ENCODE data around the gene COMT. TPM values are rescaled to one million over a fixed set of nuclear protein-coding genes. Genes with fewer than 3 reads are reported as not detected.

The COMT gene
- total and polyA plus RNA-seq, 9 of the 15 experiments (the other 6 are each of a cell fraction or from before 2014, with no cell fraction given) = 12.5 to 351 (median 155) TPM

DNA sequence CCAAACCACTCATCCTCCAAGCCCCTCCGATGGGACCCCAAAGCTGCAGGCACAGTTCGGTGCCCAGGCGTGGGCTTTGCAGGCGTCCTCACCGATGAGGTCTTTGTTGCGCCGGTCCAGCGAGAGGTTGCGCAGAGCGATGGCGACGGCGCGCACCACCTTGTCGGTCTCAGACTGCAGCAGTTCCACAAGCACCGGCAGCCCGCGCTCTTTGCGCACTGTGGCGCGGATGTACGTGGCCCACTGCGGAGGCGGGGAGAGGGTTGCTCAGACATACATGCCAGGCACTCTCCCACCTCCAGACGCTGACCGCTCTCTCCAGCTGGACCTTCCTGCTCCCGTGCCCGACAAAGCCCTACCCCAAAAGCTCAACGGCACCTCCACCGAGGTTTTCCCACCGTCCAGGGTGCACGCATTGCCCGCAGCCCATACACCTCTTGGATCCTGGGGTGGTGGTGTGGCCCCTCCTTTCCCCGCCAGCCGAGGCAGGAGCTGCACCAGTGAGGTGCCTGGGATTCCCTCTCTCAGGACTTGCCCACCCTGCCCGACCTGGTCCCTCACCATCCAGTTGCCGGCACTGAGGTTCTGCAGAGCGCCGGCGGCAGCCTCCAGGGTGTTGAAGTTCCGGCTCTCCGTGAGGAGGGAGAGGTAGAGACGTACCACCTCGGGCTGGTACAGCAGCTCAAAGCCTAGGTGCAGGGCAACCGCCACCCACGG lies 32.1 kb downstream of the COMT start (continued):
- TF ChIP-seq, protein P1, sequence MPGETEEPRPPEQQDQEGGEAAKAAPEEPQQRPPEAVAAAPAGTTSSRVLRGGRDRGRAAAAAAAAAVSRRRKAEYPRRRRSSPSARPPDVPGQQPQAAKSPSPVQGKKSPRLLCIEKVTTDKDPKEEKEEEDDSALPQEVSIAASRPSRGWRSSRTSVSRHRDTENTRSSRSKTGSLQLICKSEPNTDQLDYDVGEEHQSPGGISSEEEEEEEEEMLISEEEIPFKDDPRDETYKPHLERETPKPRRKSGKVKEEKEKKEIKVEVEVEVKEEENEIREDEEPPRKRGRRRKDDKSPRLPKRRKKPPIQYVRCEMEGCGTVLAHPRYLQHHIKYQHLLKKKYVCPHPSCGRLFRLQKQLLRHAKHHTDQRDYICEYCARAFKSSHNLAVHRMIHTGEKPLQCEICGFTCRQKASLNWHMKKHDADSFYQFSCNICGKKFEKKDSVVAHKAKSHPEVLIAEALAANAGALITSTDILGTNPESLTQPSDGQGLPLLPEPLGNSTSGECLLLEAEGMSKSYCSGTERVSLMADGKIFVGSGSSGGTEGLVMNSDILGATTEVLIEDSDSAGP (CRISPR knock-in tag; IDR thresholded peaks at IDR 0.05) = no peak
- TF ChIP-seq, protein P2, sequence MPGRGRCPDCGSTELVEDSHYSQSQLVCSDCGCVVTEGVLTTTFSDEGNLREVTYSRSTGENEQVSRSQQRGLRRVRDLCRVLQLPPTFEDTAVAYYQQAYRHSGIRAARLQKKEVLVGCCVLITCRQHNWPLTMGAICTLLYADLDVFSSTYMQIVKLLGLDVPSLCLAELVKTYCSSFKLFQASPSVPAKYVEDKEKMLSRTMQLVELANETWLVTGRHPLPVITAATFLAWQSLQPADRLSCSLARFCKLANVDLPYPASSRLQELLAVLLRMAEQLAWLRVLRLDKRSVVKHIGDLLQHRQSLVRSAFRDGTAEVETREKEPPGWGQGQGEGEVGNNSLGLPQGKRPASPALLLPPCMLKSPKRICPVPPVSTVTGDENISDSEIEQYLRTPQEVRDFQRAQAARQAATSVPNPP (IDR thresholded peaks at IDR 0.05; ENCODE audit: borderline replicate concordance, insufficient read depth, insufficient read length) = no peak
- TF ChIP-seq, protein P3, sequence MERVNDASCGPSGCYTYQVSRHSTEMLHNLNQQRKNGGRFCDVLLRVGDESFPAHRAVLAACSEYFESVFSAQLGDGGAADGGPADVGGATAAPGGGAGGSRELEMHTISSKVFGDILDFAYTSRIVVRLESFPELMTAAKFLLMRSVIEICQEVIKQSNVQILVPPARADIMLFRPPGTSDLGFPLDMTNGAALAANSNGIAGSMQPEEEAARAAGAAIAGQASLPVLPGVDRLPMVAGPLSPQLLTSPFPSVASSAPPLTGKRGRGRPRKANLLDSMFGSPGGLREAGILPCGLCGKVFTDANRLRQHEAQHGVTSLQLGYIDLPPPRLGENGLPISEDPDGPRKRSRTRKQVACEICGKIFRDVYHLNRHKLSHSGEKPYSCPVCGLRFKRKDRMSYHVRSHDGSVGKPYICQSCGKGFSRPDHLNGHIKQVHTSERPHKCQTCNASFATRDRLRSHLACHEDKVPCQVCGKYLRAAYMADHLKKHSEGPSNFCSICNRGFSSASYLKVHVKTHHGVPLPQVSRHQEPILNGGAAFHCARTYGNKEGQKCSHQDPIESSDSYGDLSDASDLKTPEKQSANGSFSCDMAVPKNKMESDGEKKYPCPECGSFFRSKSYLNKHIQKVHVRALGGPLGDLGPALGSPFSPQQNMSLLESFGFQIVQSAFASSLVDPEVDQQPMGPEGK (CRISPR knock-in tag; IDR thresholded peaks at IDR 0.05; ENCODE audit: borderline replicate concordance) = no peak
- TF ChIP-seq, protein P4, sequence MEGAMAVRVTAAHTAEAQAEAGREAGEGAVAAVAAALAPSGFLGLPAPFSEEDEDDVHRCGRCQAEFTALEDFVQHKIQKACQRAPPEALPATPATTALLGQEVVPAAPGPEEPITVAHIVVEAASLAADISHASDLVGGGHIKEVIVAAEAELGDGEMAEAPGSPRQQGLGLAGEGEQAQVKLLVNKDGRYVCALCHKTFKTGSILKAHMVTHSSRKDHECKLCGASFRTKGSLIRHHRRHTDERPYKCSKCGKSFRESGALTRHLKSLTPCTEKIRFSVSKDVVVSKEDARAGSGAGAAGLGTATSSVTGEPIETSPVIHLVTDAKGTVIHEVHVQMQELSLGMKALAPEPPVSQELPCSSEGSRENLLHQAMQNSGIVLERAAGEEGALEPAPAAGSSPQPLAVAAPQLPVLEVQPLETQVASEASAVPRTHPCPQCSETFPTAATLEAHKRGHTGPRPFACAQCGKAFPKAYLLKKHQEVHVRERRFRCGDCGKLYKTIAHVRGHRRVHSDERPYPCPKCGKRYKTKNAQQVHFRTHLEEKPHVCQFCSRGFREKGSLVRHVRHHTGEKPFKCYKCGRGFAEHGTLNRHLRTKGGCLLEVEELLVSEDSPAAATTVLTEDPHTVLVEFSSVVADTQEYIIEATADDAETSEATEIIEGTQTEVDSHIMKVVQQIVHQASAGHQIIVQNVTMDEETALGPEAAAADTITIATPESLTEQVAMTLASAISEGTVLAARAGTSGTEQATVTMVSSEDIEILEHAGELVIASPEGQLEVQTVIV (CRISPR knock-in tag; IDR thresholded peaks at IDR 0.05; ENCODE audit: borderline replicate concordance) = no peak
- TF ChIP-seq, protein P5, sequence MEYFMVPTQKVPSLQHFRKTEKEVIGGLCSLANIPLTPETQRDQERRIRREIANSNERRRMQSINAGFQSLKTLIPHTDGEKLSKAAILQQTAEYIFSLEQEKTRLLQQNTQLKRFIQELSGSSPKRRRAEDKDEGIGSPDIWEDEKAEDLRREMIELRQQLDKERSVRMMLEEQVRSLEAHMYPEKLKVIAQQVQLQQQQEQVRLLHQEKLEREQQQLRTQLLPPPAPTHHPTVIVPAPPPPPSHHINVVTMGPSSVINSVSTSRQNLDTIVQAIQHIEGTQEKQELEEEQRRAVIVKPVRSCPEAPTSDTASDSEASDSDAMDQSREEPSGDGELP (CRISPR knock-in tag; IDR thresholded peaks at IDR 0.05; ENCODE audit: borderline replicate concordance) = no peak
- TF ChIP-seq LARP7 (IDR thresholded peaks at IDR 0.05) (no peak), ZNF668 (CRISPR knock-in tag; IDR thresholded peaks at IDR 0.05) (no peak), TARDBP (IDR thresholded peaks at IDR 0.05) (no peak), SUPT5H (IDR thresholded peaks at IDR 0.05) (no peak), TAF1 (IDR thresholded peaks at IDR 0.05; ENCODE audit: control insufficient read depth, extremely low read depth, insufficient read depth, low read length, severe bottlenecking) (no peak), ZNF212 (CRISPR knock-in tag; IDR thresholded peaks at IDR 0.05) (no peak), TRIM28 (IDR thresholded peaks at IDR 0.05) (no peak)
